HG03432 (cell line): ENCODE results near the gene MRGPRX4.
A peak's percentile ranks its signal among the peaks of the same experiment; 100 is the strongest.
"Not testable (repeated sequence)": the region's sequence is repeated elsewhere in the genome, so short reads cannot be mapped to it uniquely, and the experiment has no call there.

Experiments
- ATAC-seq: cut with Tn5 transposase; IDR thresholded peaks from one replicate; pipeline ENCODE4 v1.9.1; 2021; ENCODE audit warnings: mild to moderate bottlenecking, moderate library complexity; ENCODE audit not compliant: unreplicated experiment

The MRGPRX4 gene

GRCh38 chr11:18172666-18173065 is at the start of gene MRGPRX4:
TSS of gene MRGPRX4 (plus strand) at chr11:18172837. CDS start at chr11:18173257, 420 bp downstream.
- ATAC-seq, result no peak

GRCh38 chr11:18131115-18131514 is 41.5 kb upstream of the MRGPRX4 start:
- not testable (repeated sequence) for ATAC-seq

DNA sequence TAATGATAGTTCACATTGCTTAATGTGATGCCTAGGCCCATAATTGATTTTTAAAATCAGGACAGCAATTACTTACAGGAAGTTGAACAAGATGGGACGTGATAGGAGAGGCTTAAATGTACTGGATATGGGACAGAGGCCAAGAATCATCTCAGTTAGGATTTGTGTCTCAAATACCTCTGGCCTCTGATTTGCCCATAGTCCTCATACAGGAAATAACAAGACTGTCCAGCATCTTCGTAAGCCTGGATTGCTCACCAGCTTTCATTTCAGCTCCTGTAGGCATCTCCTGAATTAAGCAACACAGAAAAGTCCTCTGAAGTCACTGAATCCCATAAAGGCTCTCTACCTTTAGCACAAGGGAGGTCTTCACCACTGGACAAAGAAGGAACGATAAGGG is 40.3 kb upstream of the MRGPRX4 start, which contains the start of gene MRGPRX3:
Gene MRGPRX3 (plus strand): TSS at position 231 of the 400 bp plus-strand sequence. CDS start 4,632 bp downstream, outside the sequence.
- no peak for ATAC-seq

- ATAC-seq, result no peak
These were observed 37.3 kb upstream of the MRGPRX4 start for GRCh38 chr11:18135308-18135707.

GRCh38 chr11:18137186-18137800 is 35.3 kb upstream of the MRGPRX4 start:
- ATAC-seq, result no peak

- ATAC-seq, result no peak
These were observed 32.5 kb upstream of the MRGPRX4 start for GRCh38 chr11:18140145-18140544.

GRCh38 chr11:18144243-18144642 is 28.4 kb upstream of the MRGPRX4 start:
- ATAC-seq, result no peak

DNA sequence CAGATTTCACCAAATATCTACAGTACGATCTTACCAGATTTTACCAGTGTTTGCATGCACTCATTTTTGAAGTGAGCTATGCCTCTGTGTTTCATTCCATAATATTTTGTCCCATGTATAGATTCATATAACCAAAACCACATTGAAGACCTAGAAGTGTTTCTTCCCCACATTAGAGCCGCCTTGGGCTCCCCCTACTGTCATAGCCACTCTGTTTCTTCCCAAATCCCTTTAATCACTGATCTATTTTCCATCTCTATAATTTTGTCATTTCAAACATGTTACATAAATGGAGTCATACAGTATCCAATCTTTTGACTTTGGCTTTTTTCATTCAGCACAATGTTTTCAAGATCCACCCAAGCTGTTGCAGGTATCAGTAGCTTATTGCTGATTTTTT is 27.6 kb upstream of the MRGPRX4 start:
- ATAC-seq, result no peak

DNA sequence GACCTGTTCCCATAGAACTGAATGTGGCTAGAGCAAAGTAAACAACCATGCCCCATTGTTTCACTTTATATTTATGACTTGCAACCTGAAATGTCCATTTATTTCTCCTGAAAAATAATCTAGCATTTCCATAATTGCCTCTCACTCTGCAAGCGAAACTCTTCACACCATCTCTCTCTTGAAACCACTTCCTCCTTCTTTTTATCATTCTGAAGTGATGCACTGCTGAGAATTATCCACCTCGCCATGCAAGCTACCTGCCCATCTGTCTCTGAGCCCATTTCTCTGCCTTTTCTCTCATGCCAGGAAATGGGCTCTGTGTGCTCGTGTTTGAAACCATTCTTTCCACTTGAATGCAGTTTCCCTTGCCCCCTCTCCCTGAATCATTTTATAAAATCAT is 26.8 kb upstream of the MRGPRX4 start:
- ATAC-seq, result no peak

GRCh38 chr11:18151581-18151980 is 21.1 kb upstream of the MRGPRX4 start:
- no peak for ATAC-seq

DNA sequence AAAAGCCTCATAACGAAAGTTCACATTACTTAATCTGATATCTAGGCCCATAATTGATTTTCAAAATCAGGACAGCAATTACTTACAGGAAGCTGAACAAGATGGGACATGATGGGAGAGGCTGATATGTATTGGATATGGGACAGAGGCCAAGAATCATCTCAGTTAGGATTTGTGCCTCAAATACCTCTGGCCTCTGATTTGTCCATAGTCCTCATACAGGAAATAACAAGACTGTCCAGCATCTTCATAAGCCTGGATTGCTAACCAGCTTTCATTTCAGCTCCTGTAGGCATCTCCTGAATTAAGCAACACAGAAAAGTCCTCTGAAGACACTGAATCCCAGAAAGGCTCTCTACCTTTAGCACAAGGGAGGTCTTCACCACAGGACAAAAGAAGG is 4.3 kb upstream of the MRGPRX4 start:
- ATAC-seq, result no peak

- peak; percentile 47 for ATAC-seq
These were observed 1.1 kb upstream of the MRGPRX4 start for GRCh38 chr11:18171377-18172000.

DNA sequence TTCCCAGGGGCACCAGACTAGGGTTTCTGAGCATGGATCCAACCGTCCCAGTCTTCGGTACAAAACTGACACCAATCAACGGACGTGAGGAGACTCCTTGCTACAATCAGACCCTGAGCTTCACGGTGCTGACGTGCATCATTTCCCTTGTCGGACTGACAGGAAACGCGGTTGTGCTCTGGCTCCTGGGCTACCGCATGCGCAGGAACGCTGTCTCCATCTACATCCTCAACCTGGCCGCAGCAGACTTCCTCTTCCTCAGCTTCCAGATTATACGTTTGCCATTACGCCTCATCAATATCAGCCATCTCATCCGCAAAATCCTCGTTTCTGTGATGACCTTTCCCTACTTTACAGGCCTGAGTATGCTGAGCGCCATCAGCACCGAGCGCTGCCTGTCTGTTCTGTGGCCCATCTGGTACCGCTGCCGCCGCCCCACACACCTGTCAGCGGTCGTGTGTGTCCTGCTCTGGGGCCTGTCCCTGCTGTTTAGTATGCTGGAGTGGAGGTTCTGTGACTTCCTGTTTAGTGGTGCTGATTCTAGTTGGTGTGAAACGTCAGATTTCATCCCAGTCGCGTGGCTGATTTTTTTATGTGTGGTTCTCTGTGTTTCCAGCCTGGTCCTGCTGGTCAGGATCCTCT is 709 bp downstream of the MRGPRX4 start:
- ATAC-seq, result no peak

DNA sequence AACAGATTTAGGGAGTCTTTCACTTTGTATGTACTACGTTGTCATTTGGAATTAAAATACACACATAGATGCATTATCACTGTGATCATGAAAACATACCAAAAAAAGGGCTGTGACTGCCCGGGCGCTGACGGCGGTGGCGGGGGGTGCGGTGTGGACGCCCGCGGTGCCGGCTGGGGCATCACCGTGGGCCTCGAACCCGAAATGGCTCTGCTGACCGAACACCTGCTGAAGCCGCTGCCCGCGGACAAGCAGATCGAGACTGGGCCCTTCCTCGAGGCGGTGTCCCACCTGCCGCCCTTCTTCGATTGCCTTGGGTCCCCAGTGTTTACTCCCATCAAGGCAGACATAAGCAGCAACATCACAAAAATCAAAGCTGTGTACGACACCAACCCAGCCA is 16.2 kb downstream of the MRGPRX4 start:
- no peak for ATAC-seq

GRCh38 chr11:18189476-18190245 is 17.0 kb downstream of the MRGPRX4 start:
- not testable (repeated sequence) for ATAC-seq

- ATAC-seq, result no peak
These were observed 18.7 kb downstream of the MRGPRX4 start for GRCh38 chr11:18191376-18191775.

DNA sequence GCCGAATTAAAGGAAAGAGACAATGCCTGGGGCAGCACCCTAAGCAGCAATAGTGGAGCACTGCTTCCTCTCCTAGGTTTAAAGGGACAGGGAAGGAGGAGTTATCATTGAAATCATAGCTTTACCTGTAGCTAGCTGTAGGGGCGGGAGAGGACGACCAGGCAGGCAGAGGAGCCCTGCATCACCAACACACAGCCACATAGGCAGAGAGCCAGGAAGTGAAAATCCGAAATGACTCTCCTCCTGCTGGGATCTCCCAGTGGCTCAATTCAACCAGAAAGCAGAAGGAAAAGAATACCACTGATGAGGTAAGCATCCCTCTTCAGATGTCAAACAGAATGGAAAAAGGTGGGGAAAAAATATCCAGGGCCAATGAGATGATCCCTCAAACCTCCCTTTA is 20.4 kb downstream of the MRGPRX4 start:
- peak; percentile 67 for ATAC-seq

DNA sequence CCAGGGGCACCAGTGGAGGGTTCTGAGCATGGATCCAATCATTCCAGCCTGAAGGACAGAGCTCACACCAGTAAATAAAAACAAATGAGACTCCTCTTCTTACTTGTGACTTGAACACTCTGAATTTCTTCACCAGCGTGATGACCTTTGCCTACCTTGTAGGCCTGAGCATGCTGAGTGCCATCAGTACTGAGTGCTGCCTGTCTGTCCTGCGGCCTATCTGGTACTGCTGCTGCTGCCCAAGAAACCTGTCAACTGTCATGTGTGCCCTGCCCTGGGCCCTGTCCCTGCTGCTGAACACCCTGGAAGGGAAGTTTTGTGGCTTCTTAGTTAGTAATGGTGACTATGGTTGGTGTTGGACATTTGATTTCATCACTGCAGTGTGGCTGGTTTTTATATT is 23.9 kb downstream of the MRGPRX4 start:
- ATAC-seq, result no peak

DNA sequence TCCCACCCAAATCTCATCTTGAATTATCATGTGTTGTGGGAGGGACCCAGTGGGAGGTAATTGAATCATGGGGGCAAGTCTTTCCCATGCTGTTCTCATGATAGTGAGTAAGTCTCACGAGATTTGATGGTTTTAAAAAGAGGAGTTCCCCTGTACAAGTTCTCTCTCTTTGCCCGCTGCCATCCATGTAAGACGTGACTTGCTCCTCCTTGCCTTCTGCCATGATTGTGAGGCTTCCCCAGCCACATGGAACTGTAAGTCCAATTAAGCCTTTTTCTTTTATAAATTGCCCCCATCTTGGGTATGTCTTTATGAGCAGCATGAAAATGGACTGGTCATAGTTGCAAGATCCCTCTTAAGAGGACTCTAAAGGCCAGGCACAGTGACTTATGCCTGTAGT is 25.1 kb downstream of the MRGPRX4 start:
- ATAC-seq, result not testable (repeated sequence)

DNA sequence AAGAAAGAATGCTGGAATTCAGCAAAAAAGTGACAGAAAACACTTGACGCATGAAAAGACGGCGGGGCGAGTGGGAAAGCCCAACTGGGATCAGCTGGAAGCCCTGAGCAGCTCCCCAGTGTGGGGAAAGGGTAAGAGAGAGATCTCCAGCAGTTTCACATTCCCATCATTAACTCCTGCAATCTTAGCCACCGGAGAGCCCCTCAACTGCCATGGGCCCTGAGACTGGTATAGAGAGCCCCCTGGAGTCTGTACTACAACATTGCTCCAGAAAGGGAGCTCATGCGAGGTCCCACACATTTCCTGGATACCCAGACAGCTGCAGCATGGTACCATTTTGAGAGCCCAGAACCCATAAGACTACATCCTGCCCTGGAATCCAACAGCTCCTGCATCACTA is 31.1 kb downstream of the MRGPRX4 start:
- ATAC-seq, result no peak

DNA sequence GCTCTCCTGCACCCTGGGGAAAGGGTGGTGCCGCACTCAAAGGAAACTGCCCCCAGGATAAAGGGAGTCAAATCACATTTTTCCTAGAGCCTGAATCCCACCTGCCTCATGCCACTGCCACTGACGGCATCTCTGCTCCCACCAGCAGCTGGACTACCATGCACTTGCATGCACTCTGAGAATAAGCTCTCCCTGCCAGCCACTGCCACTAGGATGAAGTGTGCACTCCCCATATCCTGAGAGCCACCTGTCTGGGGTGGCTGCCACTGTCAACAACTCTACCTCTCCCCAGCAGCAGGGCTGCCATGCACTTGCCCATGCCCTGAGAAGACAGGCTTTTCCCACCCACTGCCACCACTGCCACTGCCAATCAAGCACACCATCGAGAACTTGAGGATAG is 31.6 kb downstream of the MRGPRX4 start:
- no peak for ATAC-seq
